Adrenal gland (tissue), 12 donors: ENCODE results near the gene RECK. TPM values are rescaled to one million over a fixed set of nuclear protein-coding genes. Genes with fewer than 3 reads are reported as not detected.
A peak's percentile ranks its signal among the peaks of the same experiment; 100 is the strongest.

ENCODE experiments used
- DNase-seq, 7 donors: peaks; one replicate each; pipeline ENCODE4 v3.0.0-alpha.2; 2019 to 2020
- H3K27ac ChIP-seq, 5 donors: fragments of 200-600 bp; sonication (generic) in 4 of 5; 1 replicate in 3 of 5; 2 replicates in 2 of 5; pipeline versions ENCODE4 v1.5.1 to v1.8.0; 2016 to 2020; ENCODE audit warnings: mild to moderate bottlenecking in 1 of 5
- H3K27me3 ChIP-seq: fragments of 200-600 bp; 2 replicates; pipeline ENCODE4 v1.8.0; 2021
- H3K36me3 ChIP-seq, 2 donors: fragments of 200-600 bp; replicated peaks in 1 of 2; 1 replicate in 1 of 2; 2 replicates in 1 of 2; pipeline versions ENCODE4 v1.5.1 to v1.8.0; 2018 to 2022
- H3K4me1 ChIP-seq, 2 donors: fragments of 200-600 bp; replicated peaks in 1 of 2; 1 replicate in 1 of 2; 2 replicates in 1 of 2; pipeline versions ENCODE4 v1.5.1 to v1.8.0; 2018 to 2021
- H3K4me3 ChIP-seq, 4 donors: fragments of 200-600 bp; sonication (generic) in 3 of 4; one replicate each; pipeline ENCODE4 v1.5.1; 2016 to 2018
- H3K9me3 ChIP-seq, 3 donors: fragments of 200-600 bp; sonication (generic) in 1 of 3; replicated peaks in 1 of 3; 1 replicate in 2 of 3; 2 replicates in 1 of 3; pipeline versions ENCODE4 v1.5.1 to v1.8.0; 2016 to 2021
- POLR2A ChIP-seq, 2 donors: fragments of 450-650 bp; IDR thresholded peaks; one replicate each; pipeline ENCODE4 v1.6.1; 2017; ENCODE audit warnings: antibody characterized with exemption in 2 of 2, mild to moderate bottlenecking in 2 of 2, moderate library complexity in 1 of 2
- WGBS, 4 donors: extraction: QIAGEN DNeasy Blood & Tissue Kit in 2 of 4; methylation state at CpG; one replicate each; pipeline versions ENCODE4 v1.1.5 to v1.1.7; 2013 to 2017; 5-methylcytosine and 5-hydroxymethylcytosine counted together
- intact Hi-C, 2 donors: fragments of 100-400 bp; cut with DNase I; formaldehyde crosslinking; loops; one replicate each; pipeline versions ENCODE4 v1.14.1 to v1.15.0; 2022 to 2023
- polyA plus RNA-seq, 3 donors: library from polyadenylated mRNA; stranded (reverse); fragments of 200-250 nt in 2 of 3; fragments of 350-450 nt in 1 of 3; fragmentation: Illumina TruSeq in 1 of 3; extraction: RNeasy Lipid Tissue Mini Kit (QIAGEN cat#74804) in 1 of 3; gene quantifications; one replicate each; pipeline ENCODE4 v1.2.3, GENCODE V29; 2013 to 2014
- total RNA-seq, 9 donors: library from RNA; depleted of rRNA in 4 of 9; stranded (reverse); fragments of >200 nt in 4 of 9; fragments of 120-200 nt in 1 of 9; fragmentation: NEBNext Ultra II Directional in 1 of 9; extraction: Animal tissue kit (Norgen Biotek cat#: 25700) in 1 of 9; gene quantifications; one replicate each; pipeline versions ENCODE4 v1.1.0 to v1.2.4, GENCODE V29; 2013 to 2023
- TF ChIP-seq, protein P1 (sequence below), 6 experiments: fragments of 450-650 bp in 4 of 6; fragments of 200-600 bp in 2 of 6; sonication (generic) in 1 of 6; IDR thresholded peaks; 1 replicate in 5 of 6; 2 replicates in 1 of 6; pipeline versions ENCODE4 v1.5.1 to v1.8.0; 2016 to 2021; ENCODE audit warnings: antibody characterized with exemption in 6 of 6, mild to moderate bottlenecking in 2 of 6, moderate library complexity in 1 of 6
- donor health status: healthy with polysubstance abuse.
- donor health status: Bipolar disorder and iron deficiency.
- donor health status: DM: yes; HTN: yes; CAD: no.
- donor health status: DM: no; HTN: no; CAD: no.
- donor health status: DM: no; HTN: no; CAD: no.
- donor health status: DM: yes; HTN: yes; CAD: no.

Gene RECK
- total and polyA plus RNA-seq, 12 donors = 4.1 to 15.8 (median 9.6) TPM

DNA sequence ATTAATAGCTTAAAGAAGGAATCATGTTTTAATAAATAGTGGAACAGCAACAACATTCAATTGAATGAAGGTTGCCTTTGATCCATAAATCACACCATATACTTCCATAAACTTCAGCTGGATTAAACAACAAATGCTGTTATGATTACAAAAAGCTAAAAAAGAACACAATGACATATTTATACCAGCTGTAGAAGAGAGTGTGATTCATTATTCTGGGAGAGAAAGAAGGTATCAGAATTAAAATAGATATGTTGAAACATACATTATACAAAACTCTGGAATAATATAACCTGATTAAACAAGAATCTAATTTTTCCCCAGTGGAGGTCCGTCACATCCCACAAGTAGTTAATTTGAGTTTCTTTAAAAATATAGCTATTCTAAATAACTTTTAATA is 7.5 kb upstream of the RECK start:
- Histone ChIP-seq H3K27me3 (no peaks in the 10 kb centered on the region), H3K27ac (no peak overlapping the region), H3K4me3 (no peak overlapping the region), H3K4me1 (peaks cover 3 to 11% of the 10 kb centered on the region in 2 donors), H3K9me3 (no peaks in the 10 kb centered on the region), H3K36me3 (no peaks in the 10 kb centered on the region)
- WGBS, 4 donors = 65 to 79% (median 73%) methylated on average over 1 of the region's 1 CpG
- intact Hi-C loops = loop anchor here (10.0 kb wide), 2 partner anchors 136 to 146 kb away; partner anchors contain the start of gene CCIN (in 1 of the 2)
- DNase-seq = no peak
- no peak for TF ChIP-seq POLR2A (IDR thresholded peaks at IDR 0.05)
- TF ChIP-seq, protein P1, sequence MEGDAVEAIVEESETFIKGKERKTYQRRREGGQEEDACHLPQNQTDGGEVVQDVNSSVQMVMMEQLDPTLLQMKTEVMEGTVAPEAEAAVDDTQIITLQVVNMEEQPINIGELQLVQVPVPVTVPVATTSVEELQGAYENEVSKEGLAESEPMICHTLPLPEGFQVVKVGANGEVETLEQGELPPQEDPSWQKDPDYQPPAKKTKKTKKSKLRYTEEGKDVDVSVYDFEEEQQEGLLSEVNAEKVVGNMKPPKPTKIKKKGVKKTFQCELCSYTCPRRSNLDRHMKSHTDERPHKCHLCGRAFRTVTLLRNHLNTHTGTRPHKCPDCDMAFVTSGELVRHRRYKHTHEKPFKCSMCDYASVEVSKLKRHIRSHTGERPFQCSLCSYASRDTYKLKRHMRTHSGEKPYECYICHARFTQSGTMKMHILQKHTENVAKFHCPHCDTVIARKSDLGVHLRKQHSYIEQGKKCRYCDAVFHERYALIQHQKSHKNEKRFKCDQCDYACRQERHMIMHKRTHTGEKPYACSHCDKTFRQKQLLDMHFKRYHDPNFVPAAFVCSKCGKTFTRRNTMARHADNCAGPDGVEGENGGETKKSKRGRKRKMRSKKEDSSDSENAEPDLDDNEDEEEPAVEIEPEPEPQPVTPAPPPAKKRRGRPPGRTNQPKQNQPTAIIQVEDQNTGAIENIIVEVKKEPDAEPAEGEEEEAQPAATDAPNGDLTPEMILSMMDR (IDR thresholded peaks at IDR 0.05) = no peak

DNA sequence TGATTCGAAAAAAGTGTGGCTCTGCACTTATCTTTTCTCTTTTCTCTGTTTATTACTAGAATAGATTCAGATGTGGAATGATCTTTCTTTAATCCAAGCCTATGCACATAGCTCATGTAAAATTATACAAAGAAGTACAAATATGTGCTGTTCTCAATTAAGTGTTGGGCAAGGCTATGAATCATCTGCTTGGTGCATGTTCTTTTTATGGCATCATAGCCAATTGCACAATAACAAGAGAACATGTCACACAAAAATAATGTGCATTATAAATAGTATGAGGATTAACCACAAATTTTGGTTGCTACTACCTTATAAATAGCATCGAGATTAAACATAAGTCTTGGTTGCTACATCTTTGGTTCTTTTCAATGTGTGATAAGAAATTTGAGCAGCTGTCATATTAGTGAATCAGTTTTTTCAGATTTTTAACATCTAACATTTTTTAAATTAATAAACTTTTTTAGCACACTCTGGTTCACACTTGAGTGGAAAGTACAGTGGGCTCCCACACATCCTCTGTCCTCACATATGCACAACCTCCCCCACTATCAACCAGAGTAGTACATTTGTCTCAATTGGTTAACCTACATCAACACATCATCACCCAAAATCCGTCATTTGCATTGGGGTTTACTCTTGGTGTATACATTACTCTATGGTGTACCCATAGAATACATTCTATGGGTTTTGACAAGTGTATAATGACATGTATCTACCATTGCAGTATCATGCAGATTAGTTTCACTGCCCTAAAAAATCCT is 6.8 kb upstream of the RECK start:
- Histone ChIP-seq H3K4me3 (no peak overlapping the region), H3K27me3 (no peaks in the 10 kb centered on the region), H3K4me1 (peaks cover 3 to 11% of the 10 kb centered on the region in 2 donors), H3K36me3 (no peaks in the 10 kb centered on the region), H3K9me3 (no peaks in the 10 kb centered on the region), H3K27ac (no peak overlapping the region)
- peak in 1 of 7 donors; percentile 18 for DNase-seq
- no peak for TF ChIP-seq POLR2A (IDR thresholded peaks at IDR 0.05)
- TF ChIP-seq, protein P1 (IDR thresholded peaks at IDR 0.05) = no peak
- intact Hi-C loops = loop anchor here (10.0 kb wide), 2 partner anchors 135 to 145 kb away; partner anchors contain the start of gene CCIN (in 1 of the 2)
- WGBS, 4 donors = 39 to 51% (median 44%) methylated on average over 3 of the region's 3 CpGs

DNA sequence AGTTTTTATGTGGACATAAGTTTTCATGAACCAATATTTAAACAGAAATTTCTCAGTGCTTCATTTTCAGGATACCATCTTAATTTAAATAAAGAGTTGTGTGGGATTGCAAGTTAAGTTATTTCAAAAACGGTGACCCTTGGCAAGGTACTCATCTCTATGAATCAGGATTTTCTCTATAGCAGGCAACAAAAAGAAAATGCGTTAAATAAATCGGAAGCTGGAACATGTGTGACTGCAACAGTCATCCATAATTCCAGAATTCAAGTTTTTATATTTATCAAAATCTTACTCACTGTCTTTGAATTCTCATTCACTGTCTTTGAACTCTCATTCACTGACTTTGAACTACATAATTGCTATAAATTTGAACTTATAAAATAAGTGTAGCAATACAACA is 5.8 kb upstream of the RECK start:
- WGBS, 4 donors = 74 to 85% (median 81%) methylated on average over 3 of the region's 3 CpGs
- no peak overlapping the region for H3K27ac ChIP-seq
- intact Hi-C loops = no loop called here

DNA sequence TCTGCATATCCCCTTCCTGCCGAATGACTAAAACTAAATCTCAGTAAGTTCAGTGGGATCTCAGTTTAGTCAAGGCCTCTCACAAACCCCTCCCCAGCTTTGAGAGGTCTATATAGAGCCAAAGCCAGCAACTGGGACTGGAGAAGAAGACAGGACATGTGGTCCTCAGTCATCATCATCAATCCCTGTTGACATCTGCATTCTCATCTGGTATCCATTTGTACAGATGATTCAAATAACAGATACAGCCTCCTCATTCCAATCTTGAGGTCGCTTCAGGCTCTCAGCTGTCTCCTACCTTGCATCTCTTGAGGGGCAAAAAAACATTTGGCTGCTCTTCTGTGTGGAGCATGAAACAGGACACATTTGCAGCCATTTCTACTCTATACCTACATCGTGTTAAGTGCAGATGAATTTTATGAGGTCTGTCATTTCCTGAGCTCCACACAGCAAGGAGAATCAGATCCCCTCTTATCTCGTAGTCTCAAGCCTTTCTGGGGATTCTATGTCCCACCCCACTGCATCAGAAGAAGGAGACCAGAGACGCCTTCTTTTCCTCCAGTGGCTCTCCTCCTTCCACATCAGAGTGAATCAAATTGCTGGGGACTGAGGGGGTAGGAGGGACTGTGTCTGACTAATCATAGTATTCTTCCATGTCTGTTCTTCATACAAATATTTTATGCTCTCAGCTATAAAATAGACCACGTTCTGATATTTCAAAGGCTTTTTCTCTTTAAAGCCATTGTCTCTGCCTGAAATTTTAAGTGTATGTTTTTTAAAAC is 4.7 kb upstream of the RECK start:
- Histone ChIP-seq H3K4me1 (peaks cover 3 to 15% of the 10 kb centered on the region in 2 donors), H3K36me3 (no peaks in the 10 kb centered on the region), H3K9me3 (no peaks in the 10 kb centered on the region), H3K27me3 (no peaks in the 10 kb centered on the region), H3K27ac (no peak overlapping the region), H3K4me3 (no peak overlapping the region)
- 73 to 85% (median 81%) methylated on average over 6 of the region's 6 CpGs for whole genome bisulfite sequencing, 4 donors
- TF ChIP-seq, protein P1 (IDR thresholded peaks at IDR 0.05) = no peak
- no peak for TF ChIP-seq POLR2A (IDR thresholded peaks at IDR 0.05)
- DNase-seq = no peak
- intact Hi-C loops = no loop called here

More for the DNA sequence above, 5.8 kb upstream of the RECK start:
- no peak for TF ChIP-seq POLR2A (IDR thresholded peaks at IDR 0.05)
- TF ChIP-seq, protein P1 (IDR thresholded peaks at IDR 0.05) = no peak
- H3K4me3 ChIP-seq = no peak overlapping the region
- H3K9me3 ChIP-seq = no peaks in the 10 kb centered on the region
- H3K4me1 ChIP-seq = peaks cover 3 to 11% of the 10 kb centered on the region in 2 donors
- H3K36me3 ChIP-seq = no peaks in the 10 kb centered on the region
- DNase-seq = no peak
- no peaks in the 10 kb centered on the region for H3K27me3 ChIP-seq
